ENCODE data around the gene JAK1.

JAK1 gene

GRCh38 chr1:64886877-64887276, 79.5 kb downstream of the JAK1 start (continued):
- TF ChIP-seq ZNF292 (tag by site-specific recombination; IDR thresholded peaks at IDR 0.05; ENCODE audit: borderline replicate concordance, low read depth): no peak
- TF ChIP-seq MZF1 (tag by site-specific recombination; IDR thresholded peaks at IDR 0.05; ENCODE audit: borderline replicate concordance): no peak
- no peak for TF ChIP-seq YY2 (tag by site-specific recombination; IDR thresholded peaks at IDR 0.05)
- no peak for TF ChIP-seq ZNF837 (tag by site-specific recombination; IDR thresholded peaks at IDR 0.05)
- TF ChIP-seq AEBP2 (tag by site-specific recombination; IDR thresholded peaks at IDR 0.05; ENCODE audit: borderline replicate concordance): no peak
- no peak for TF ChIP-seq ZNF658 (tag by site-specific recombination; IDR thresholded peaks at IDR 0.05)
- TF ChIP-seq ZBTB17 (tag by site-specific recombination; IDR thresholded peaks at IDR 0.05): no peak
- no peak for TF ChIP-seq KLF9 (tag by site-specific recombination; IDR thresholded peaks at IDR 0.05; ENCODE audit: low read depth)
- TF ChIP-seq ZNF10 (tag by site-specific recombination; IDR thresholded peaks at IDR 0.05): no peak
- no peak for TF ChIP-seq ZNF777 (tag by site-specific recombination; IDR thresholded peaks at IDR 0.05; ENCODE audit: borderline replicate concordance)

GRCh38 chr1:64885648-64886047, 80.7 kb downstream of the JAK1 start:
- ChIA-PET POLR2A (no interaction called here), CTCF (interaction anchor here (0.6 to 0.7 kb wide), 3 partner anchors 155 to 671 kb away, joined by 4 read pairs; no protein-coding TSS in a partner anchor)
- TF ChIP-seq ZNF146 (tag by site-specific recombination; IDR thresholded peaks at IDR 0.05) (peak; percentile 69; the same call in 1 of the 2 replicates), BCL11B (tag by site-specific recombination; IDR thresholded peaks at IDR 0.05; ENCODE audit: low read depth) (no peak), MZF1 (tag by site-specific recombination; IDR thresholded peaks at IDR 0.05; ENCODE audit: borderline replicate concordance) (0 out of 2 replicates have a peak, but pooled peaks have one; percentile 28)

GRCh38 chr1:64884261-64885040, 81.9 kb downstream of the JAK1 start:
- no peaks in the 10 kb centered on the region for H3K9me3 ChIP-seq (ENCODE audit: control insufficient read depth, insufficient read depth, low read depth, low read length)
- POLR2A ChIA-PET: no interaction called here
- TF ChIP-seq ZNF239 (tag by site-specific recombination; IDR thresholded peaks at IDR 0.05) (no peak), ZNF776 (tag by site-specific recombination; IDR thresholded peaks at IDR 0.05; ENCODE audit: borderline replicate concordance) (no peak), ZNF549 (tag by site-specific recombination; IDR thresholded peaks at IDR 0.05) (no peak), HOXA7 (CRISPR knock-in tag; IDR thresholded peaks at IDR 0.05; ENCODE audit: borderline replicate concordance) (no peak), ZNF112 (tag by site-specific recombination; IDR thresholded peaks at IDR 0.05) (no peak), ZNF423 (tag by site-specific recombination; IDR thresholded peaks at IDR 0.05) (no peak), ZNF292 (tag by site-specific recombination; IDR thresholded peaks at IDR 0.05; ENCODE audit: borderline replicate concordance, low read depth) (no peak), ZNF555 (tag by site-specific recombination; conservative IDR thresholded peaks at IDR 0.05) (no peak), ZNF510 (tag by site-specific recombination; IDR thresholded peaks at IDR 0.05; ENCODE audit: insufficient replicate concordance) (no peak), ZNF692 (tag by site-specific recombination; IDR thresholded peaks at IDR 0.05) (no peak), ZNF302 (tag by site-specific recombination; IDR thresholded peaks at IDR 0.05; ENCODE audit: low read depth) (no peak), ZSCAN4 (tag by site-specific recombination; IDR thresholded peaks at IDR 0.05) (no peak), ZNF433 (tag by site-specific recombination; IDR thresholded peaks at IDR 0.05; ENCODE audit: low read depth) (no peak), ELK4 (IDR thresholded peaks at IDR 0.05; ENCODE audit: borderline replicate concordance, low read depth, low read length) (no peak), ZNF114 (tag by site-specific recombination; IDR thresholded peaks at IDR 0.05) (no peak), ZBTB21 (tag by site-specific recombination; IDR thresholded peaks at IDR 0.05) (no peak), ZNF544 (tag by site-specific recombination; IDR thresholded peaks at IDR 0.05) (no peak)
- CTCF ChIA-PET: interaction anchor here (0.6 kb wide), 2 partner anchors 45 to 1367 kb away, joined by 3 to 5 read pairs; no protein-coding TSS in a partner anchor
- H3K27ac ChIP-seq (ENCODE audit: extremely low read depth, low read depth, low read length): no peak overlapping the region
- H3K4me3 ChIP-seq (ENCODE audit: low read depth, low read length): no peak overlapping the region
- peaks cover 0 to 10% of the 10 kb centered on the region in 2 experiments; a peak in 1 of 3 replicates for H3K36me3 ChIP-seq (ENCODE audit: control insufficient read depth in 2 of 2, insufficient read depth in 1 of 2, low read length in 2 of 2)
- H3K4me1 ChIP-seq (ENCODE audit: control insufficient read depth, insufficient read depth, low read length): no peaks in the 10 kb centered on the region

More at GRCh38 chr1:64885648-64886047, 80.7 kb downstream of the JAK1 start:
- Histone ChIP-seq H3K36me3 (ENCODE audit: control insufficient read depth in 2 of 2, insufficient read depth in 1 of 2, low read length in 2 of 2) (peaks cover 0 to 10% of the 10 kb centered on the region in 2 experiments; a peak in 1 of 3 replicates), H3K4me1 (ENCODE audit: control insufficient read depth, insufficient read depth, low read length) (peaks cover 7% of the 10 kb centered on the region; the same call in 1 of the 2 replicates), H3K27ac (ENCODE audit: extremely low read depth, low read depth, low read length) (no peak overlapping the region), H3K9me3 (ENCODE audit: control insufficient read depth, insufficient read depth, low read depth, low read length) (no peaks in the 10 kb centered on the region), H3K4me3 (ENCODE audit: low read depth, low read length) (no peak overlapping the region)

Measured in HEK293 (cell line).